Nephron (organoid): Measurements from ENCODE around the gene CDH23.

Experiments used
- H3K27ac Mint-ChIP-seq, 3 experiments: 2 replicates each; pipeline ENCODE4 v1.8.0; 2020; ENCODE audit warnings: mixed read lengths in 3 of 3, mild to moderate bottlenecking in 2 of 3, moderate library complexity in 1 of 3
- H3K27me3 Mint-ChIP-seq: 2 replicates; pipeline ENCODE4 v1.8.0; 2021; ENCODE audit warnings: low read depth, mild to moderate bottlenecking, moderate library complexity, mixed read lengths
- H3K36me3 Mint-ChIP-seq: 2 replicates; pipeline ENCODE4 v1.8.0; 2020; ENCODE audit warnings: low read depth, mixed read lengths
- H3K4me1 Mint-ChIP-seq: 2 replicates; pipeline ENCODE4 v1.8.0; 2020; ENCODE audit warnings: mixed read lengths
- H3K4me3 Mint-ChIP-seq, 3 experiments: 2 replicates each; pipeline ENCODE4 v1.8.0; 2020; ENCODE audit warnings: mild to moderate bottlenecking in 3 of 3, mixed read lengths in 3 of 3, moderate library complexity in 2 of 3
- H3K9me3 Mint-ChIP-seq: 2 replicates; pipeline ENCODE4 v1.8.0; 2020; ENCODE audit warnings: mixed read lengths
- TF ChIP-seq, protein P1 (sequence below), 3 experiments: fragments of 200-600 bp; sonication (generic); IDR thresholded peaks; one replicate each; pipeline ENCODE4 v1.5.0; 2021; ENCODE audit warnings: antibody characterized with exemption in 3 of 3; ENCODE audit not compliant: unreplicated experiment in 3 of 3

CDH23 gene

DNA sequence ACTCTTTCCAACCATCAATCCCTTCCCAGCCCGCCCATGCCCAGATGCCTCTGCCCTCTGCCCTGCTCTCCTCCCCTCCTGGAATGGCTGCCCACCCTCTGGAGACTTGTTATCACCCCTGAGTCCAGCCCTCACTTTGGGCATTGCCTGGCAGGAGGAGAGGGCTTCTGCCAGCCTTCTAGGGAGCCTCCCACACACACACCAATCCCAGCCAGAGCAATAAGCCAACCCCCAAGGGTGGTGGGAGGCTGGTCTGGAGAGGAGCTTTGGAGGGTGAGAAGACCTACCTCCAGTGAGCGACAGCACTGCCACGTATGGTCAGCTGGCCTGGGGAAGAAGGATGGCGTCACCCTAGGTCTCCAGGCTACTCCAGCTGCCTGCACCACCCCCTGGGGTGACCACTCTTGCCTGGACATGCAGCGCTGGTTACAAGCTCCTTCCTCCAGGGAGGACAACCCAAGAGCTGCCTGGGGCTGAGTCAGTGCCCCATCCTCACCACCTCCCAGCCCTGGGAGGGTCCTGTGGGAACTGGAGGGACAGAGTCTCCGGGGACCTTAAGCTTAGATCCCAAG lies 314.4 kb downstream of the CDH23 start:
- Mint-ChIP-seq H3K36me3 (no peaks in the 10 kb centered on the region), H3K9me3 (no peaks in the 10 kb centered on the region), H3K4me3 (no peak overlapping the region), H3K4me1 (peaks cover 40% of the 10 kb centered on the region), H3K27me3 (peaks cover 16% of the 10 kb centered on the region), H3K27ac (peak overlapping the region in 2 of 3 experiments; percentile 31 to 99)
- TF ChIP-seq, protein P1, sequence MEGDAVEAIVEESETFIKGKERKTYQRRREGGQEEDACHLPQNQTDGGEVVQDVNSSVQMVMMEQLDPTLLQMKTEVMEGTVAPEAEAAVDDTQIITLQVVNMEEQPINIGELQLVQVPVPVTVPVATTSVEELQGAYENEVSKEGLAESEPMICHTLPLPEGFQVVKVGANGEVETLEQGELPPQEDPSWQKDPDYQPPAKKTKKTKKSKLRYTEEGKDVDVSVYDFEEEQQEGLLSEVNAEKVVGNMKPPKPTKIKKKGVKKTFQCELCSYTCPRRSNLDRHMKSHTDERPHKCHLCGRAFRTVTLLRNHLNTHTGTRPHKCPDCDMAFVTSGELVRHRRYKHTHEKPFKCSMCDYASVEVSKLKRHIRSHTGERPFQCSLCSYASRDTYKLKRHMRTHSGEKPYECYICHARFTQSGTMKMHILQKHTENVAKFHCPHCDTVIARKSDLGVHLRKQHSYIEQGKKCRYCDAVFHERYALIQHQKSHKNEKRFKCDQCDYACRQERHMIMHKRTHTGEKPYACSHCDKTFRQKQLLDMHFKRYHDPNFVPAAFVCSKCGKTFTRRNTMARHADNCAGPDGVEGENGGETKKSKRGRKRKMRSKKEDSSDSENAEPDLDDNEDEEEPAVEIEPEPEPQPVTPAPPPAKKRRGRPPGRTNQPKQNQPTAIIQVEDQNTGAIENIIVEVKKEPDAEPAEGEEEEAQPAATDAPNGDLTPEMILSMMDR (IDR thresholded peaks at IDR 0.05; ENCODE audit: unreplicated experiment in 3 of 3) = no peak

DNA sequence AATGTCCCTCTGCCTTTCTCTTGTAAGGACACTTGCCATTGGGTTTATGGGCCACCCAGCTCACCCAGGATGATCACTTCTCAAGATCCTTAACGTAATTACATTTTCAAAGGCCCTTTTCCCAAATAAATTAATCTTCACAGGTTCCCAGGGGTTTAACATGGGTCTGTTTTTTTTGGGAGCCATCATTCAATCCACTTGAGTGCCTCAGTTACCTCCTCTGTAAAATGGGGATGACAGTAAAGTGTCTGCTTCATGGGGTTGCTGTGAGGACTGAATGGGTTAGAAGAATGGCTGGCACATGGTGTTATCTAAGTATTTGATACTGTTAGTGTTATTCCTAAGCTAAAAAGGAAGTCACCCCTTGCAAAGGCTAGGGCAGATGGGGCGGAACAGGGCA lies 315.4 kb downstream of the CDH23 start:
- Mint-ChIP-seq H3K36me3 (no peaks in the 10 kb centered on the region), H3K27me3 (peaks cover 16% of the 10 kb centered on the region), H3K27ac (peak overlapping the region; percentile 38 to 99 (median 72)), H3K4me1 (peaks cover 45% of the 10 kb centered on the region), H3K4me3 (no peak overlapping the region), H3K9me3 (no peaks in the 10 kb centered on the region)
- TF ChIP-seq, protein P1 (IDR thresholded peaks at IDR 0.05; ENCODE audit: unreplicated experiment in 3 of 3) = no peak

DNA sequence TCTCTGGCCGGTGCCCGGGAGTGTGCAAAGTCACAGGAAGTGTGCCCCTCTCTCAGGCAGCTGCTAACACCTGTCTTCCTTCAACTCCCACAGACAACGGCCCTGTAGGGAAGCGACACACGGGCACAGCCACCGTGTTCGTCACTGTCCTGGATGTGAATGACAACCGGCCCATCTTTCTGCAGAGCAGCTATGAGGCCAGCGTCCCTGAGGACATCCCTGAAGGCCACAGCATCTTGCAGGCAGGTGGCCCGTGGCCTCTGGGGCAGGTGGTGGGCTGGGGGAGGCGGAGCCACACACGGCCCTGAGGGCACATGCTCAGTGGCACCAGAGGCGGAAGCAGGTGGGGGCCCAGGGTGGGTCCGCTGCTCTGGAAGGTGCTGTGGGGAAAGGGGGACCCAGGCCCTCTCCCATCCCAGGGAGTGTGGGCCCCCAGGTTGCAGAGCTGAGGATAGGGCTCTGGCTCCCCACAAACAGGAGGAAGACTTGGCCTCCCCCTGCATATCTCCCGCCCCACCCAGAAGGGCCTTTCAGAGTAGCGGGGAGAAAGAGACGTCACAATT lies 315.9 kb downstream of the CDH23 start:
- TF ChIP-seq, protein P1 (IDR thresholded peaks at IDR 0.05; ENCODE audit: unreplicated experiment in 3 of 3) = no peak

DNA sequence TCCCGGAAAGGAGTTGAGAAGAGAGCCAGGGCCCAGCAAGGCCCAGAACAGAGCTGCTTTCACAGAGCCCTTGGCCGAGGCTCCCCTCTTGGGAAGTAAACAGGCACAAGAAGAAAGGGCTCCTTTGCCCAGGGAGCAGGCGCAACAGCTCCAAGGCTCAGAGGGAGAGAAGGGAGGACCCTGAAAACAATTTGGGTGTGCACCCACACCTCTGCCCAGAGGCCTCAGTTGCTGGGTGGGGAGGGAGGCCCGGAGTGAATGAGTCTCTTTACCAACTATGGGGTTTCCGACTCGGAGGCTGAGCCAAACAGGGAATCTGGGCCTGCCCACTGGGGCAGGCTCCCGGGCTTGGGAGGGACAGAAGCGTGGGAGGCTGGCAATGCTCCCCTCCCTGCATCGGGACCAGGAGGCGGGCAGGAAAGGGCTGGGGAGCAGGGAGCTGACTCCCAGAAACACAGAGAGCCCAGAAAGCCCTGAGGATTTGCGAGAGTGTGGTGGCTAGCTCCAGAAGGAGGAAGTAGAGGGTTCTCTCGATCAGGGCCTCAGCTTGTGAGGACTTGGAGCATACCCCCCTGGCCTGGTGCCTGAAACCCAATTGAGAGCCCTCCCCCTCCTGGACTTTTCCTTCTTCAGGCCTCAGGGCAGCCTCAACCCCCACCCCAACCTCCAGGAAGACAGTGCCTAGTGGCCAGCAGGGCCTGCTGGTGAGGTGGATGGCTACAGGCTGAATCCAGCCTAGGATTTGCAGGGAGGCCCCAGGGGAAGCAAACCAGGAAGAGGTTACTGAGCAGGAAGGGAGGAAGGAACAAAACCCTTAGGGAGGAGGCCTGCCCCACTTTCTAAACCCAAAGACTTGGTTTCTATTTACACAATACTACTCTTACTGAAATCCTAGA lies 316.7 kb downstream of the CDH23 start:
- H3K4me1 Mint-ChIP-seq = peaks cover 53% of the 10 kb centered on the region
- peaks cover 15% of the 10 kb centered on the region for H3K27me3 Mint-ChIP-seq
- peak overlapping the region; percentile 21 to 46 (median 40) for H3K4me3 Mint-ChIP-seq
- H3K36me3 Mint-ChIP-seq = no peaks in the 10 kb centered on the region
- no peaks in the 10 kb centered on the region for H3K9me3 Mint-ChIP-seq
- TF ChIP-seq, protein P1 (IDR thresholded peaks at IDR 0.05; ENCODE audit: unreplicated experiment in 3 of 3) = no peak
- H3K27ac Mint-ChIP-seq = peak overlapping the region; percentile 86 to 99 (median 87)

More for the DNA sequence above, 315.9 kb downstream of the CDH23 start:
- Mint-ChIP-seq H3K9me3 (no peaks in the 10 kb centered on the region), H3K36me3 (no peaks in the 10 kb centered on the region), H3K4me3 (no peak overlapping the region), H3K4me1 (peaks cover 49% of the 10 kb centered on the region), H3K27me3 (peaks cover 17% of the 10 kb centered on the region), H3K27ac (peak overlapping the region; percentile 86 to 99 (median 87))

DNA sequence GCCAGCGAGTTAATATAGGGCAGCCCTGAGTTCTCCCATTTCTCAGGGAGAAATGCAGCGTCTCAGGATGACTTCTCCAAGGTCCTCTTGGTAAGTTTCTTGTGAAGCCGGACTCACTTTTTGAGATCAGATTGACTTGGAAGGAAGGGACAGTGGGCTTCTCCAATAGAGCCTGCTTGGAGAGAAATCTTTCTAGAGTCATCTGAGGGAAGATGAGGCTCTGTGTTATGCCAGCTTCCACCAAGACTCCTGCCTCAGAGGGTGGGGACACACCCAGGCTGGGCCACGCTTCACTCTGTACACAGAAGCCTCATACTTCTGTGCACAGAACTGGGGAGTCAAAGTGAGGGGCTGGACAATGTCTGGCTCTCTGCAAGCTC lies 317.3 kb downstream of the CDH23 start:
- Mint-ChIP-seq H3K4me1 (peaks cover 52% of the 10 kb centered on the region), H3K27ac (peak overlapping the region; percentile 86 to 99 (median 87)), H3K27me3 (peaks cover 15% of the 10 kb centered on the region), H3K4me3 (peak overlapping the region in 1 of 3 experiments; percentile 46), H3K9me3 (no peaks in the 10 kb centered on the region), H3K36me3 (no peaks in the 10 kb centered on the region)
- TF ChIP-seq, protein P1 (IDR thresholded peaks at IDR 0.05; ENCODE audit: unreplicated experiment in 3 of 3) = no peak
